ENCODE measurements around the gene FLII. TPM values are rescaled to one million over a fixed set of nuclear protein-coding genes. Genes with fewer than 3 reads are reported as not detected.

FLII gene
- total and polyA plus RNA-seq, 2 experiments from 2014 or later = 175 to 373 TPM

GRCh38 chr17:18278867-18279266, 20.3 kb upstream of the FLII start:
- peaks cover 8% of the 10 kb centered on the region for H3K27me3 Mint-ChIP-seq (ENCODE audit: insufficient read depth, low read depth, poor library complexity)
- DNase-seq (ENCODE audit: low spot score) (no peak), ATAC-seq (no peak)
- no peaks in the 10 kb centered on the region for H3K4me1 ChIP-seq (ENCODE audit: insufficient read depth)
- H4K20me1 ChIP-seq (replicated peaks; ENCODE audit: insufficient read depth) = no peaks in the 10 kb centered on the region; the same call in 1 of the 2 replicates
- H3K27me3 ChIP-seq (ENCODE audit: insufficient read depth) = no peaks in the 10 kb centered on the region
- H3K9me2 ChIP-seq (ENCODE audit: insufficient read depth) = no peaks in the 10 kb centered on the region
- H3K27ac ChIP-seq (ENCODE audit: low read depth) = no peak overlapping the region
- H3K9me3 Mint-ChIP-seq = no peaks in the 10 kb centered on the region
- no peak overlapping the region for H2AFZ ChIP-seq
- 0 out of 2 replicates have a peak, but pooled peaks cover 4% of the 10 kb centered on the region for H3F3A ChIP-seq (replicated peaks; ENCODE audit: low read depth)
- H3K36me3 Mint-ChIP-seq (ENCODE audit: low read depth) = peaks cover 71% of the 10 kb centered on the region
- H3K36me3 ChIP-seq (ENCODE audit: insufficient read depth) = peaks cover 43% of the 10 kb centered on the region
- no peak overlapping the region for H3K4me3 ChIP-seq
- H3K27ac Mint-ChIP-seq = no peak overlapping the region
- H3K4me2 ChIP-seq = no peak overlapping the region
- H3K4me1 Mint-ChIP-seq = no peaks in the 10 kb centered on the region
- H3K79me2 ChIP-seq (replicated peaks; ENCODE audit: insufficient read depth) = no peaks in the 10 kb centered on the region
- H3K4me3 Mint-ChIP-seq = no peak overlapping the region
- TF ChIP-seq EZH2phosphoT487 (IDR thresholded peaks at IDR 0.05; ENCODE audit: unreplicated experiment) = no peak
- TF ChIP-seq EZH2 (IDR thresholded peaks at IDR 0.05; ENCODE audit: low read depth, unreplicated experiment) = no peak
- no peak for TF ChIP-seq STAT1 (IDR thresholded peaks at IDR 0.05; ENCODE audit: unreplicated experiment)
- TF ChIP-seq, protein P1, sequence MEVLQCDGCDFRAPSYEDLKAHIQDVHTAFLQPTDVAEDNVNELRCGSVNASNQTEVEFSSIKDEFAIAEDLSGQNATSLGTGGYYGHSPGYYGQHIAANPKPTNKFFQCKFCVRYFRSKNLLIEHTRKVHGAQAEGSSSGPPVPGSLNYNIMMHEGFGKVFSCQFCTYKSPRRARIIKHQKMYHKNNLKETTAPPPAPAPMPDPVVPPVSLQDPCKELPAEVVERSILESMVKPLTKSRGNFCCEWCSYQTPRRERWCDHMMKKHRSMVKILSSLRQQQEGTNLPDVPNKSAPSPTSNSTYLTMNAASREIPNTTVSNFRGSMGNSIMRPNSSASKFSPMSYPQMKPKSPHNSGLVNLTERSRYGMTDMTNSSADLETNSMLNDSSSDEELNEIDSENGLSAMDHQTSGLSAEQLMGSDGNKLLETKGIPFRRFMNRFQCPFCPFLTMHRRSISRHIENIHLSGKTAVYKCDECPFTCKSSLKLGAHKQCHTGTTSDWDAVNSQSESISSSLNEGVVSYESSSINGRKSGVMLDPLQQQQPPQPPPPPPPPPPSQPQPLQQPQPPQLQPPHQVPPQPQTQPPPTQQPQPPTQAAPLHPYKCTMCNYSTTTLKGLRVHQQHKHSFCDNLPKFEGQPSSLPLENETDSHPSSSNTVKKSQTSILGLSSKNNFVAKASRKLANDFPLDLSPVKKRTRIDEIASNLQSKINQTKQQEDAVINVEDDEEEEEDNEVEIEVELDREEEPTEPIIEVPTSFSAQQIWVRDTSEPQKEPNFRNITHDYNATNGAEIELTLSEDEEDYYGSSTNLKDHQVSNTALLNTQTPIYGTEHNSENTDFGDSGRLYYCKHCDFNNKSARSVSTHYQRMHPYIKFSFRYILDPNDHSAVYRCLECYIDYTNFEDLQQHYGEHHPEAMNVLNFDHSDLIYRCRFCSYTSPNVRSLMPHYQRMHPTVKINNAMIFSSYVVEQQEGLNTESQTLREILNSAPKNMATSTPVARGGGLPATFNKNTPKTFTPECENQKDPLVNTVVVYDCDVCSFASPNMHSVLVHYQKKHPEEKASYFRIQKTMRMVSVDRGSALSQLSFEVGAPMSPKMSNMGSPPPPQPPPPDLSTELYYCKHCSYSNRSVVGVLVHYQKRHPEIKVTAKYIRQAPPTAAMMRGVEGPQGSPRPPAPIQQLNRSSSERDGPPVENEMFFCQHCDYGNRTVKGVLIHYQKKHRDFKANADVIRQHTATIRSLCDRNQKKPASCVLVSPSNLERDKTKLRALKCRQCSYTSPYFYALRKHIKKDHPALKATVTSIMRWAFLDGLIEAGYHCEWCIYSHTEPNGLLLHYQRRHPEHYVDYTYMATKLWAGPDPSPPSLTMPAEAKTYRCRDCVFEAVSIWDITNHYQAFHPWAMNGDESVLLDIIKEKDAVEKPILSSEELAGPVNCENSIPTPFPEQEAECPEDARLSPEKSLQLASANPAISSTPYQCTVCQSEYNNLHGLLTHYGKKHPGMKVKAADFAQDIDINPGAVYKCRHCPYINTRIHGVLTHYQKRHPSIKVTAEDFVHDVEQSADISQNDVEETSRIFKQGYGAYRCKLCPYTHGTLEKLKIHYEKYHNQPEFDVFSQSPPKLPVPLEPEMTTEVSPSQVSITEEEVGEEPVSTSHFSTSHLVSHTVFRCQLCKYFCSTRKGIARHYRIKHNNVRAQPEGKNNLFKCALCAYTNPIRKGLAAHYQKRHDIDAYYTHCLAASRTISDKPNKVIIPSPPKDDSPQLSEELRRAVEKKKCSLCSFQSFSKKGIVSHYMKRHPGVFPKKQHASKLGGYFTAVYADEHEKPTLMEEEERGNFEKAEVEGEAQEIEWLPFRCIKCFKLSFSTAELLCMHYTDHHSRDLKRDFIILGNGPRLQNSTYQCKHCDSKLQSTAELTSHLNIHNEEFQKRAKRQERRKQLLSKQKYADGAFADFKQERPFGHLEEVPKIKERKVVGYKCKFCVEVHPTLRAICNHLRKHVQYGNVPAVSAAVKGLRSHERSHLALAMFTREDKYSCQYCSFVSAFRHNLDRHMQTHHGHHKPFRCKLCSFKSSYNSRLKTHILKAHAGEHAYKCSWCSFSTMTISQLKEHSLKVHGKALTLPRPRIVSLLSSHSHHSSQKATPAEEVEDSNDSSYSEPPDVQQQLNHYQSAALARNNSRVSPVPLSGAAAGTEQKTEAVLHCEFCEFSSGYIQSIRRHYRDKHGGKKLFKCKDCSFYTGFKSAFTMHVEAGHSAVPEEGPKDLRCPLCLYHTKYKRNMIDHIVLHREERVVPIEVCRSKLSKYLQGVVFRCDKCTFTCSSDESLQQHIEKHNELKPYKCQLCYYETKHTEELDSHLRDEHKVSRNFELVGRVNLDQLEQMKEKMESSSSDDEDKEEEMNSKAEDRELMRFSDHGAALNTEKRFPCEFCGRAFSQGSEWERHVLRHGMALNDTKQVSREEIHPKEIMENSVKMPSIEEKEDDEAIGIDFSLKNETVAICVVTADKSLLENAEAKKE (CRISPR knock-in tag; IDR thresholded peaks at IDR 0.05) = no peak

- Histone ChIP-seq H3K4me1 (ENCODE audit: insufficient read depth) (no peaks in the 10 kb centered on the region), H2AFZ (no peak overlapping the region), H3K79me2 (replicated peaks; ENCODE audit: insufficient read depth) (no peaks in the 10 kb centered on the region), H3K9me2 (ENCODE audit: insufficient read depth) (no peaks in the 10 kb centered on the region), H3K4me2 (no peak overlapping the region), H3K27ac (ENCODE audit: low read depth) (no peak overlapping the region), H3F3A (replicated peaks; ENCODE audit: low read depth) (0 out of 2 replicates have a peak, but pooled peaks cover 10% of the 10 kb centered on the region), H4K20me1 (replicated peaks; ENCODE audit: insufficient read depth) (no peaks in the 10 kb centered on the region; the same call in 1 of the 2 replicates), H3K36me3 (ENCODE audit: insufficient read depth) (peaks cover 51% of the 10 kb centered on the region), H3K27me3 (ENCODE audit: insufficient read depth) (no peaks in the 10 kb centered on the region), H3K4me3 (no peak overlapping the region)
- H3K27me3 Mint-ChIP-seq (ENCODE audit: insufficient read depth, low read depth, poor library complexity) = peaks cover 8% of the 10 kb centered on the region
- no peak for DNase-seq (ENCODE audit: low spot score)
- H3K4me3 Mint-ChIP-seq = no peak overlapping the region
- H3K9me3 Mint-ChIP-seq = no peaks in the 10 kb centered on the region
- H3K4me1 Mint-ChIP-seq = no peaks in the 10 kb centered on the region
- ATAC-seq = no peak
- no peak overlapping the region for H3K27ac Mint-ChIP-seq
- peaks cover 60% of the 10 kb centered on the region for H3K36me3 Mint-ChIP-seq (ENCODE audit: low read depth)
- no peak for TF ChIP-seq POLR2AphosphoS5 (IDR thresholded peaks at IDR 0.05; ENCODE audit: low read depth)
- no peak for TF ChIP-seq CREB1 (CRISPR knock-in tag; IDR thresholded peaks at IDR 0.05; ENCODE audit: low read depth)
- no peak for TF ChIP-seq CTCF (conservative IDR thresholded peaks at IDR 0.05; ENCODE audit: low read depth in 2 of 2)
- no peak for TF ChIP-seq JUNB (IDR thresholded peaks at IDR 0.05; ENCODE audit: unreplicated experiment)
Measured at GRCh38 chr17:18277076-18277475, 18.5 kb upstream of the FLII start.
